NCI-H1930 (cell line): ENCODE results near the gene IRGQ.
"Not testable (repeated sequence)": the region's sequence is repeated elsewhere in the genome, so short reads cannot be mapped to it uniquely, and the experiment has no call there.

Experiments used
- DNase-seq, 2 experiments: peaks; one replicate each; lab custom pipeline; 2025; lab: John Stamatoyannopoulos, UW

The IRGQ gene

GRCh38 chr19:43595999-43596841 is at the start of gene IRGQ, which contains the start of gene ZNF576:
Gene IRGQ (minus strand): TSS chr19:43596134. CDS start chr19:43595338, 796 bp downstream.
Gene ZNF576 (plus strand): TSS chr19:43596595. CDS start chr19:43597109, 514 bp downstream.
- peak; percentile 100 for DNase-seq

GRCh38 chr19:43644181-43644580 is 48.2 kb upstream of the IRGQ start:
- DNase-seq, result no peak

GRCh38 chr19:43643326-43643725 is 47.4 kb upstream of the IRGQ start:
- DNase-seq, result no peak

- no peak for DNase-seq
Measured at GRCh38 chr19:43642531-43642930, 46.6 kb upstream of the IRGQ start.

GRCh38 chr19:43641333-43641732 is 45.4 kb upstream of the IRGQ start:
- no peak for DNase-seq

GRCh38 chr19:43640424-43640757 is 44.5 kb upstream of the IRGQ start:
- no peak for DNase-seq

- DNase-seq, result peak in 1 of 2 experiments; percentile 32
Measured at GRCh38 chr19:43639519-43640423, 43.8 kb upstream of the IRGQ start, which contains the start of gene CADM4. Gene CADM4 (minus strand): TSS chr19:43639850. CDS start chr19:43639790, 60 bp downstream.

GRCh38 chr19:43638995-43639518 is 43.1 kb upstream of the IRGQ start:
- no peak for DNase-seq

- no peak for DNase-seq
Measured at GRCh38 chr19:43638214-43638994, 42.5 kb upstream of the IRGQ start.

GRCh38 chr19:43636121-43636683 is 40.3 kb upstream of the IRGQ start:
- no peak for DNase-seq

- not testable (repeated sequence) for DNase-seq
Measured at GRCh38 chr19:43635561-43635940, 39.6 kb upstream of the IRGQ start.

GRCh38 chr19:43634872-43635560 is 39.1 kb upstream of the IRGQ start:
- DNase-seq, result no peak

- no peak for DNase-seq
Measured at GRCh38 chr19:43634506-43634871, 38.6 kb upstream of the IRGQ start.

GRCh38 chr19:43634068-43634467 is 38.1 kb upstream of the IRGQ start:
- no peak for DNase-seq

- no peak for DNase-seq
Measured at GRCh38 chr19:43633520-43633919, 37.6 kb upstream of the IRGQ start.

- DNase-seq, result no peak
Measured at GRCh38 chr19:43631491-43631890, 35.6 kb upstream of the IRGQ start.

- DNase-seq, result no peak
Measured at GRCh38 chr19:43628646-43629326, 32.9 kb upstream of the IRGQ start.

- no peak for DNase-seq
Measured at GRCh38 chr19:43626838-43627237, 30.9 kb upstream of the IRGQ start.

- no peak for DNase-seq
Measured at GRCh38 chr19:43625918-43626579, 30.1 kb upstream of the IRGQ start.

GRCh38 chr19:43624933-43625332 is 29.0 kb upstream of the IRGQ start:
- no peak for DNase-seq
